Hematopoietic multipotent progenitor cell (in vitro differentiated cells): Measurements from ENCODE around the gene P2RX7. TPM values are rescaled to one million over a fixed set of nuclear protein-coding genes. Genes with fewer than 3 reads are reported as not detected.
"Not testable (repeated sequence)": the region's sequence is repeated elsewhere in the genome, so short reads cannot be mapped to it uniquely, and the experiment has no call there.

Experiments
- DNase-seq, 3 donors: peaks; one replicate each; pipeline ENCODE4 v3.0.0-alpha.2; 2011 to 2015; ENCODE audit warnings: low read depth in 2 of 3, low spot score in 2 of 3
- total RNA-seq: library from RNA; depleted of rRNA; stranded (reverse); fragments of >200 nt; gene quantifications from one replicate; pipeline ENCODE4 v1.2.3, GENCODE V29; 2012

The P2RX7 gene
- total RNA-seq, 1 donor = 9.2 TPM

DNA sequence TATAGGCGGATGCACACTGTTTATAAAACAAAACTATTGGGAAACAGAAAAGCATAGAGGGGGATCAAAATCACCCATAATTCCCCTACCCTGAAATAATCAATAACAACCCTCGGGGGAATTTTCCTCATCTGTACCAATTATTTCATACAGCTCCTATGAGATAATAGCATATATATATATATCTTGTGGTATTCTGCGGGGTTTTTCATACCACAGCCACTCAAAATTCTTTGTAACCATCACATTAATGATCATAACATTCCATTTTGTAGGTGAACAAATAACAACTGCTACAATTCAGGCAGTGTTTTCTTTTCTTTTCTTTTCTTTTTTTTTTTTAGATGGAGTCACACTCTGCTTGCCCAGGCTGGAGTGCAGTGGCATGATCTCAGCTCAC is 35.3 kb downstream of the P2RX7 start:
- no peak for DNase-seq

DNA sequence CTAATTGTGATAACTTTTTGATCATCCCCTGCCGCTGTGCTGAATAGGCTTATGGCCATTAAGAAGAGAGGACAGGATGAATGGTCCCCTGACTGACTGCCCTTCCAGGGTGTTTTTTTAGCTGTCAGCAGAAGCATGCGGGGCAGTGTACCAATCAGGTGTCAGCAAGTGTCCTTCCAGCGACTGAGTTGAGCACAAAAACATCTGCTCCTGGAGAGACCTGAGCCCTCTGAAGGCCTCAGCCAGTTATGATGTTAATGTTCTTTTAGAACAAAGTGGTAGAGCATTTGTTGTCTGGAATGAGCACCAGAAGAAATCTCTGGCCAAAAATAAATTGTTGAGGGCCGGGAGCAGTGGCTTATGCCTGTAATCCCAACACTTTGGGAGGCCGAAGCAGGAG is 37.5 kb downstream of the P2RX7 start:
- DNase-seq = no peak

DNA sequence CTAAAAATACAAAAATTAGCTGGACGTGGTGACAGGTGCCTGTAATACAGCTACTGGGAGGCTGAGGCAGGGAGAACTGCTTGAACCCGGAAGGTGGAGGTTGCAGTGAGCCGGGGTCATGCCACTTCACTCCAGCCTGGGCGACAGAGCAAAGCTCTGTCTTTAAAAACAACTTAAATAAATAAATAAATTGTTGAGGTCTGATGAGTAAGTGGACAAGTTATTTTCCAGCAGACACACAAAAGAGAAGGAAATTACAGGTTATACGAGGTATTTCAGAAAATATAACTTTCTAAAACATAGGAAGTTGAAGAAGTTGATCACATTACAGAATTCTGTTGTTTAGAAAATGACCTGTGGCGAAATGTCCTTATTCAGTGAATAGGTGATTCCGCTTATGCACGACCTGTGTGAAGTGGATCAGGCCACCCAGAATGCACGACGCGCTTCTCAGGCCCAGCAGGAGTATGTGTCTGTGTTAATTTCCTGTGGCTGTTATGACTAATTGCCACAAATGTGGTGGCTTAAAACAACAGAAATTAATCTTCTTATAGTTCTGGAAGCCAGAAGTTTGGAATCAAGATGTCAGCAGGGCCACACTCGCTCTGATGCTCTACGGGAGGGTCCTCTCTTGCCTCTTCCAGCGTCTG is 38.1 kb downstream of the P2RX7 start:
- DNase-seq = no peak

DNA sequence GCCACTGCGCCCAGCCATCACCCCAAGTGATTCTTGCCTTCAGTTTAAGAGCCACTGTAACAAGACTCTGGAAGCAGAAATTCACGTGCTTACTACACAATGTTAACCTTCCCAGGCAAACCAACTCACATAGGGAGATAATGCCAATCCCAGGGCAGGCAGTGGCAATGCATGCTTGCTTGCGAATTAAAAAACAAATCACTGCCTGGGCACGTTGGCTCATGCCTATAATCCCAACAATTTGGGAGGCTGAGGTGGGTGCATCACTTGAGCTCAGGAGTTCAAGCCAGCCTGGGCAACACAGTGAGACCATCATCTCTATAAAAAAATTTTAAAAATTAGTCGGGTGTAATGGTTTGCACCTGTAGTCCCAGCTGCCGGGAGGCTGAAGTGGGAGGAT is 39.5 kb downstream of the P2RX7 start:
- no peak for DNase-seq

DNA sequence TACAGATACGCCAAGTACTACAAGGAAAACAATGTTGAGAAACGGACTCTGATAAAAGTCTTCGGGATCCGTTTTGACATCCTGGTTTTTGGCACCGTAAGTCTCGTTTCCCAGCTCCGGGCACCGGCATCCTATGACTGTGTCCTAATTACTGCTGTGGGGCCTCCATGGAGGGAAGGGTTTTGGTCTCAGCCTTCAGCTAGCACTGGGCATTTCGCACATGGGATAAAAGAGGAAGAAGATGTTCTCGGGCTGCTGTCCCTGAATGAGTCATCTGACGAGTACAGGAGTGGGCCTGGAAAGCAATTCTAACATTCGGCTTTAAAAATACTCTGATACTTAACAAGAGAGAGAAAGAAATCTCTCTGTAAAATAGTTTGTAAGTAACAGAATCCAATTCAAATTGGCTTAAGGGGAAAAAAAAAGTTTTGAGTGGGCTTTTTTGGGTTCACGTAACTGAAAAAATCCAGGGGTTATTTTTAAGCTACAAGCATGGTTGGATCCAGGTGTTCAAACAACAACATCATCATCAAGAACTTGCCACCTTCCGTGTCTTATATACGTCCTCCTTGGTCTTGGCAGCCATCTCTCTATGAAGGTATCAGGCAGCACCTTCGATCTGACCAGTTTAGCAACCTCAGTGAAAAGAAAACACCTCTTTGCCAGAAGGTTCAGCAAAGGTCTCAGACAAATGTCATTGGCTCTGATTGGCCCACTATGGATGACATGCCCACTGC is 42.9 kb downstream of the P2RX7 start:
- DNase-seq = peak in 1 of 3 donors; percentile 24

DNA sequence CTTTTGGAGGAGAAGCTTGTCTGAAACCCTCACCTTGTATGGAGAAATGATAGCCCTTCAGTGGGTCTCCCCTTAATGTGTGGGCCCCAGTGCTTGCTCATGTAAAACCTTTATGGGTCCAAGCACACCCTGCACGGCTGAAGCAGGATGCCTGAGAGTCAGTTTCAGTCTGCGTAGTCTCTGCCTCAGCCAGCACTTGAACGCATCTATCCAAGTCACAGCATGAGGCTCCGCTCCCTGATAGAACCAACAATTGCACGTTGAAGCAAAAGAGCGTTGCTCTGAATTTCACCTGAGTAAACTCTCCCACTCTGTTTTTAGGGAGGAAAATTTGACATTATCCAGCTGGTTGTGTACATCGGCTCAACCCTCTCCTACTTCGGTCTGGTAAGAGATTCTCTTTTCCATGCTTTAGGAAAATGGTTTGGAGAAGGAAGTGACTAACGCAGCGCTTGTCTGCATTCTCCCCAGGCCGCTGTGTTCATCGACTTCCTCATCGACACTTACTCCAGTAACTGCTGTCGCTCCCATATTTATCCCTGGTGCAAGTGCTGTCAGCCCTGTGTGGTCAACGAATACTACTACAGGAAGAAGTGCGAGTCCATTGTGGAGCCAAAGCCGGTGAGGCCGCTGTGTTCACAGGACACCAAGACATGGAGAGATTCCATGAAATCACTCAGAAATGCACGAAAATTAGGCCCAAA is 44.3 kb downstream of the P2RX7 start:
- no peak for DNase-seq

DNA sequence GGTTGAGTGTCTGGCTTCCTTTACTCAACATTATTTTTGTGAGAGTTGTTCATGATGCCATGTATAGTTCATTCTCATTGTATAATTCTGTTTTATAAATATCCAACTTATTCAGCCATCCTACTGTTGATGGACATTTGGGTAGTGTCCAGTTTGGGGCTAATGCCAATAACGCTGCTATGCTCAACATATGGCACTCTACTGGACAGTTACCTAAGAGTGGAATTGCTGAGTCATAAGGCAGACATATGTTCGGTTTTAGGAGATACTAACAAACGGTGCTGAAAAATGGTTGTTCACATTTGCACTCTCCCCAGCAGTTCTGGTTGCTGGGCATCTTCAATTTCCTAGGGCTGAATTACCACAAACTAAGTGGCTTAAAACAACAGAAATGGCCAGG is 48.5 kb downstream of the P2RX7 start:
- no peak for DNase-seq

DNA sequence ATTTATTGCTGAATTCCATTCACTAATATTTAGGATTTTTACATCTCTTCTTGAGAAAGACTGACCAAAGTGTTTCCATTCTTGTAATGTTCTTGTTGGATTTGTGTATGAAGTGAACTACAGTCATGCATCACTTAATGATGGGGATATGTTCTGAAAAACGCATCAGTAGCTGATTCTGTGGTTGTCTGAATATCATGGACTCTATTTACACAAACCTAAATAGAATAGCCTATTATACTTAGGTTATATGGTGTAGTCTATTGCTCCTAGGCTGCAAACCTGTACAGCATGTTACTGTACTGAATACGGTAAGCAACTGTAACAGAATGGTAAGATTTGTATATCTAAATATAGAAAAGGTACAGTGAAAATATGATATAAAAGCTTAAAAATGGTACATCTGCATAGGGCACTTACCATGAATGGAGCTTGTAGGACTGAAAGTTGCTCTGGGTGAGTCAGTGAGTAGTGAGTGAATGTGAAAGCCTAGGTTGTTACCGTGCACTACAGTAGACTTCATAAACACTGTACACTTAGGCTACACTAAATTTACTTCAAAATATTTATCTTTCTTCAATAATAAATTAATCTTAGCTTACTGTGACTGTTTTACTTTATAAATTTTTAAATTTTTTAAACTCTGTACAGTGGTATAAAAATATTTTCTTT is 49.7 kb downstream of the P2RX7 start:
- no peak for DNase-seq

DNA sequence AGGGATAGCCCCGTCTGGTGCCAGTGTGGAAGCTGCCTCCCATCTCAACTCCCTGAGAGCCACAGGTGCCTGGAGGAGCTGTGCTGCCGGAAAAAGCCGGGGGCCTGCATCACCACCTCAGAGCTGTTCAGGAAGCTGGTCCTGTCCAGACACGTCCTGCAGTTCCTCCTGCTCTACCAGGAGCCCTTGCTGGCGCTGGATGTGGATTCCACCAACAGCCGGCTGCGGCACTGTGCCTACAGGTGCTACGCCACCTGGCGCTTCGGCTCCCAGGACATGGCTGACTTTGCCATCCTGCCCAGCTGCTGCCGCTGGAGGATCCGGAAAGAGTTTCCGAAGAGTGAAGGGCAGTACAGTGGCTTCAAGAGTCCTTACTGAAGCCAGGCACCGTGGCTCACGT is 51.7 kb downstream of the P2RX7 start:
- no peak for DNase-seq

DNA sequence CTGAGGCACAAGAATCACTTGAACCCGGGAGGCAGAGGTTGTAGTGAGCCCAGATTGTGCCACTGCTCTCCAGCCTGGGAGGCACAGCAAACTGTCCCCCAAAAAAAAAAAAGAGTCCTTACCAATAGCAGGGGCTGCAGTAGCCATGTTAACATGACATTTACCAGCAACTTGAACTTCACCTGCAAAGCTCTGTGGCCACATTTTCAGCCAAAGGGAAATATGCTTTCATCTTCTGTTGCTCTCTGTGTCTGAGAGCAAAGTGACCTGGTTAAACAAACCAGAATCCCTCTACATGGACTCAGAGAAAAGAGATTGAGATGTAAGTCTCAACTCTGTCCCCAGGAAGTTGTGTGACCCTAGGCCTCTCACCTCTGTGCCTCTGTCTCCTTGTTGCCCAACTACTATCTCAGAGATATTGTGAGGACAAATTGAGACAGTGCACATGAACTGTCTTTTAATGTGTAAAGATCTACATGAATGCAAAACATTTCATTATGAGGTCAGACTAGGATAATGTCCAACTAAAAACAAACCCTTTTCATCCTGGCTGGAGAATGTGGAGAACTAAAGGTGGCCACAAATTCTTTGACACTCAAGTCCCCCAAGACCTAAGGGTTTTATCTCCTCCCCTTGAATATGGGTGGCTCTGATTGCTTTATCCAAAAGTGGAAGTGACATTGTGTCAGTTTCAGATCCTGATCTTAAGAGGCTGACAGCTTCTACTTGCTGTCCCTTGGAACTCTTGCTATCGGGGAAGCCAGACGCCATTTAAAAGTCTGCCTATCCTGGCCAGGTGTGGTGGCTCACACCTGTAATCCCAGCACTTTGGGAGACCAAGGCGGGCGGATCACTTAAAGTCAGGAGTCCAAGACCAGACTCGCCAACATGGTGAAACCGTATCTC is 52.6 kb downstream of the P2RX7 start:
- DNase-seq = no peak

DNA sequence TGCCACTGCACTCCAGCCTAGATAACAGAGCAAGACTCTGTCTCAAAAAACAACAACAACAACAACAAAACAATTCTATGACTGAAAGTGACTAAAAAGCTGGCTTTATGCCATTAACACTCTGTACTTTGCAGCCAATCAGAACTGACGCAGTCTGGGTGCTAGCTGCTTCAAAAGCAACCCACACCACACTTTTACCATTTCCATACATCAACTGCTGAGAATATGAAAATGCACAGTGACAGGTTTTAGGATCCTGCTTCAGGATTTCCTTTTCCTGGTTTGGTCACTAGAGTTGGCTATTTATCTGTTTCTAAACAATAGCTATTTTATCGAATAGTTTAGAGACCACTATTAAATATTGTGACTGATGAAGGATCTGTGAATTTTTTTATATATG is 54.1 kb downstream of the P2RX7 start:
- no peak for DNase-seq

DNA sequence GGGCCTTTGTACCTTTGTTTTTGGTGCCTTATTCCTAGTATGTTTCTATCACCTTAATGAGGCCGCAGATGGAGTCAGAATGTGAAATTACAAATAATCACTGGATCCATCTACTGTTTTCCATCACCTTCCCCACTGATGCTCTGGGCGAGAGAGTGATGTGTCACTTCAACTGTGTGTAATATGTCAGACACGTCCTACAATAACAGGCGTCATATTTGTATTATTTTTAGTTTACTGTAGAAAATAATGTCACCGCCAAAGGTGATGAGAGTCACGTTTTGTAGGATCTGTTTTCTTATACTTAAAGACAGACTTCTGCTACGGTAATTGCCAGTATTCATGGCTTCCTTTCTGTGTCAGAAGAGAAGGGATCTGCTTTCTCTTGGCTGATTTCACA is 54.8 kb downstream of the P2RX7 start:
- DNase-seq = no peak

DNA sequence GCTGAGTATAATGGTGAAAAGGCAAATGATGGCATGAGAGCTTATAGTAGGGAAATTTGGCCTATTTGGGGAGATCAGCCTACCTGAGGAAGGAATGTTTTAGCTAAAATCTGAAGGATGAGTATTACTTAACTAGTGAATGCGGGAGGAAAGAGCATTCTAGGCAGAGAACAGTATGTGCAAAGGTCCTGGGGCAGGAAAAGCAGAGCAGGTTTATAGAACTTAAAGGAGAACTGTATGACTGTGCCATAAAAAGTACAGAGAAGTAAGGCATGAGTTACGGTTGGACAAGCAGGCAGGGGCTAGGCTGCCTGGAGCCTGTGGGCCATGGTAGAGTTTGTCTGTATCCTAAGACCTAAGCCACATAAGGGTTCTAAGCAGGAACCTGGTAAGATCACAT is 55.6 kb downstream of the P2RX7 start:
- no peak for DNase-seq

DNA sequence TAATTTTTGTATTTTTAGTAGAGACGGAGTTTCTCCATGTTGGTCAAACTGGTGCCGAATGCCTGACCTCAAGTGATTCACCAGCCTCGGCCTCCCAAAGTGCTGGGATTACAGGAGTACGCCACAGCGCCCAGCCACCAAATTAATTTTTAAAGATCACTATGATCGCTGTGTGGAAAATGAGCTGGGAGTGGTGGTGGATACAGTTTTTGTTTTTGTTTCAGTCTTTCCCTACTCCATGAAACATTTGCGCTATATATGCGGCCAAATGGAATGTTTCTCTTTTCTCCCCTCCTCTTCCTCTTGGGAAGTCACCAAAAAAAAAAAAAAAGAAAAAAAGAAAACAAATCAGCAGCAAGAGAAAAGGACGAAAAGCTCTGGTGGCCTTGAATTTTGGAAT is 56.5 kb downstream of the P2RX7 start:
- DNase-seq = no peak

DNA sequence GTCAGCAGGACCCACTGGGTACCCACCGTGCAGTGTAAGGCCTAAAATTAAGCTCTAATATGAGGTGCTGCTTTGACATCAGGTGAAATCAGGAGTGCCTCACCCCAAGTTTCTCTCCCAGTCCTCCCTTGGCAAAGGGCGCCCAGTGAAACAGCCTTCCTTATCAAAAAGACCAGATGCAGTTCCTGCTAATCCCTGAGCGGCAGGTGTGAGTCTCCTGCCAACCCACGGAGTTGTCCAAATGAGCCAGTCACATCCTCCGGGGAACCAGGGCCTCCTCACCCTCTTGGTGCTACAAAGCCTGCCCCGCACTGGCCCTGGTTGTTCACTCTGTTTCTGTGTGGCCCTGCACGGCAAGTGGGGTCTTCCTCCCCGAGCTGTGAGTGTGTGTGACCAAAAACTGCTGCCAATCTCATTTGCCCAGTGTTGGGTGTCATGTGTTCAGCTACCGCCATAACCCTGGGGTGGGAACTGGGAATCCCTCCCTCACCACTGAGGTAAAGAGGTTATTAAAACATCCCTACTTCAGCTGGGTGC is 57.0 kb downstream of the P2RX7 start:
- peak in 1 of 3 donors; percentile 29 for DNase-seq

DNA sequence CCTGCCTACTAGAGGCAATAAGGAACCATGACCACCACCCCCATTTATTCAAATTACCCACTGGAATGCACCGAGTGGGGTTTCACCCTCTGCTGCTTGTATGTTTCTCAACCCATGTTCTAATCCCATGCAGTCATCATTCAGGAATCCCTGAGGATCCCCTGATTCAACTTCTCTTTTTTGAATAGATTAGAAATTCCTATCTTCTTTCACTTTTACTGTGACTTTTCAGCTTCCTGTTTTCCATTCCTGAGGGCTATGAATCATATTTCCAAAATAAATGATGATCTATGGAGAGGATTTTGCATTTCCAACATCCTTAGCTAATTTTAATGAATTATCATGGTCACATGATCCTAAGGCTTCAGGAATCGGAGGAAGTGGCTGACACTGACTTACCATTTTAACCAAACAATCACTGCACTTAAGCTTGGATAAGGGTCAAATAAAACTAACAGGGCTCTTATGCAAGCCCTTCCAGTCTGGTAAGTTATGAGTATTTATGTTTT is 57.9 kb downstream of the P2RX7 start:
- no peak for DNase-seq

DNA sequence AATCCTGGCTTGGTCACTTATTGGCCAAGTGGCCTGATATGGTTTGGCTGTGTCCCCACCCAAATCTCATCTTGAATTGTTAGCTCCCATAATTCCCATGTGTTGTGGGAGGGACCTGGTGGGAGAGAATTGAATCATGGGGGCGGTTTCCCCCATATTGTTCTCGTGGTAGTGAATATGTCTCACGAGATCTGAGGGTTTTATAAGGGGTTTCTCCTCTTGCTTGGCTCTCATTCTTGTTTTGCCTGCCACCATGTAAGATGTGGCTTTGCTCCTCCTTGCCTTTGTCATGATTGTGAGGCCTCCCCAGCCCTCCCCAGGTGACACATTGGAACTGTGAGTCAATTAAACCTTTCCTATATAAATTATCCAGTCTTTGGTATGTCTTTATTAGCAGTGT is 58.5 kb downstream of the P2RX7 start:
- no peak for DNase-seq

DNA sequence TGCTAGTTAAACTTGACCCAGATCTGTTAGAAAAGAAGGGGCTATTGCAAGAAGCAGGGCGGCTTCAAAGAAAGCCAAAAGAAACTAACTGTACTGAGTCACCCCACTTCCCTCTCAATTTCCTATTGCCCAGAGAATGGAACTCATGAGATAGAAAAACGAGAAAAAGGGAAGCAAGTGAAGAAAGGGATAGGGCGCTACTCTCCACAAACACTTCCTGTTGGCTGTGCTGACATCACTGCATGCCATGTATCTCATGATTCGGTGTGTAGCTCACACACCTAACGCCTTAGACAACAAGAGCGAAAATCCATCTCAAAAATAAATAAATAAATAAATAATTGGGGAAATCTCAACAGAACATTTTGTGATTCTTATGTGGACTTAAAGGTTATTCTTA is 64.2 kb downstream of the P2RX7 start:
- peak in 2 of 3 donors; percentile 85 to 88 for DNase-seq

DNA sequence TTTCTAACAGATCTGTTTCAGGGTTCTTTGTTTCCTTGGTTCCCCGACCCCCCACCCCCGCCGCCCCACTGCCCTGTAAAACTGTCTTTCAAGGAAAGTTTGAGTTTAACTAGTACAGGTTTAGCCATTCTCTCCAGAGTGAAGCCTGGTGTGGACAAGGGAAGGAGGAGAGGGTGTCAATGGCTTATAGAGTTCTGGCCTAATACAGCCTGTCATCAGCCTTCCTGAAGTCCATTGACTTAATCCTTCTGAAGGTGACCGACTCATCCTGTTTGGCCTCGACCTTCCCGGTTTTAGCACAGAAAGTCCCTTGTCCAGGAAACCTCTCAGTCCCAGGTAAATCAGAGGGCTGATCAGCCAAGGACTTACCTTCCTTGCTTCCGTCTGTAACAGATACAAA is 66.3 kb downstream of the P2RX7 start:
- no peak for DNase-seq

DNA sequence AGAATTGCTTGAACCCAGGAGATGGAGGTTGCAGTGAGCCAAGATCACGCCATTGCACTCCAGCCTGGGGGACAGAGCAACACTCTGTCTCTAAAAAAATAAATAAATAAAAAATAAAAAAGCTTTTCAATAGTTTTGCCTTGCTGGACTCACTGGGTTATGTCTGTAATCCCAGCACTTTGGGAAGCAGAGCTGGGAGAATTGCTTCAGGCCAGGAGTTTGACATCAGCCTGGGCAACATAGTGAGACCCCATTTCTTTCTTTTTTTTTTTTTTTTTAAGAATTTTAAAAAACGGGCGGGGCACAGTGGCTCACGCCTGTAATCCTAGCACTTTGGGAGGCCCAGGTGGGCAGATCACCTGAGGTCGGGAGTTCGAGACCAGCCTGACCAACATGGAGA is 68.5 kb downstream of the P2RX7 start:
- not testable (repeated sequence) for DNase-seq
